GM19043 (cell line): Measurements from ENCODE around the gene STOX1.
"Not testable (repeated sequence)": the region's sequence is repeated elsewhere in the genome, so short reads cannot be mapped to it uniquely, and the experiment has no call there.

Source experiments
- ATAC-seq: cut with Tn5 transposase; IDR thresholded peaks from one replicate; pipeline ENCODE4 v1.9.1; 2021; ENCODE audit warnings: low read depth; ENCODE audit not compliant: unreplicated experiment

STOX1 gene

GRCh38 chr10:68826764-68827591 lies at the start of gene STOX1:
Gene STOX1 (plus strand): TSS chr10:68827531. CDS start chr10:68827624, 93 bp downstream.
- peak; percentile 61 for ATAC-seq

- no peak for ATAC-seq
Measured at GRCh38 chr10:68781613-68782574, 45.4 kb upstream of the STOX1 start.

- ATAC-seq: no peak
Measured at GRCh38 chr10:68784476-68784875, 42.9 kb upstream of the STOX1 start.

GRCh38 chr10:68787813-68788212 lies 39.5 kb upstream of the STOX1 start:
- ATAC-seq: no peak

- ATAC-seq: no peak
Measured at GRCh38 chr10:68790476-68790875, 36.9 kb upstream of the STOX1 start.

- ATAC-seq: no peak
Measured at GRCh38 chr10:68792115-68792514, 35.2 kb upstream of the STOX1 start.

GRCh38 chr10:68795886-68796532 lies 31.3 kb upstream of the STOX1 start:
- no peak for ATAC-seq

- ATAC-seq: no peak
Measured at GRCh38 chr10:68796605-68797004, 30.7 kb upstream of the STOX1 start.

- no peak for ATAC-seq
Measured at GRCh38 chr10:68800211-68800610, 27.1 kb upstream of the STOX1 start.

- ATAC-seq: no peak
Measured at GRCh38 chr10:68804692-68805091, 22.6 kb upstream of the STOX1 start.

- ATAC-seq: not testable (repeated sequence)
Measured at GRCh38 chr10:68810830-68811229, 16.5 kb upstream of the STOX1 start.

GRCh38 chr10:68811314-68812009 lies 15.9 kb upstream of the STOX1 start:
- ATAC-seq: no peak

- ATAC-seq: no peak
Measured at GRCh38 chr10:68812420-68812819, 14.9 kb upstream of the STOX1 start.

- no peak for ATAC-seq
Measured at GRCh38 chr10:68813559-68813958, 13.8 kb upstream of the STOX1 start.

- ATAC-seq: no peak
Measured at GRCh38 chr10:68816796-68817412, 10.4 kb upstream of the STOX1 start.

- ATAC-seq: not testable (repeated sequence)
Measured at GRCh38 chr10:68820359-68820758, 7.0 kb upstream of the STOX1 start.

- ATAC-seq: not testable (repeated sequence)
Measured at GRCh38 chr10:68822626-68823025, 4.7 kb upstream of the STOX1 start.

GRCh38 chr10:68827592-68827959 lies 245 bp downstream of the STOX1 start:
- ATAC-seq: peak; percentile 29

GRCh38 chr10:68828083-68828601 lies 811 bp downstream of the STOX1 start:
- ATAC-seq: peak; percentile 35

- no peak for ATAC-seq
Measured at GRCh38 chr10:68828833-68829232, 1.5 kb downstream of the STOX1 start.
